Measurements from ENCODE around the gene SPEF2. TPM values are rescaled to one million over a fixed set of nuclear protein-coding genes. Genes with fewer than 3 reads are reported as not detected.

The SPEF2 gene
- total RNA-seq, 1 experiment from 2014 or later, result 10.6 TPM

DNA sequence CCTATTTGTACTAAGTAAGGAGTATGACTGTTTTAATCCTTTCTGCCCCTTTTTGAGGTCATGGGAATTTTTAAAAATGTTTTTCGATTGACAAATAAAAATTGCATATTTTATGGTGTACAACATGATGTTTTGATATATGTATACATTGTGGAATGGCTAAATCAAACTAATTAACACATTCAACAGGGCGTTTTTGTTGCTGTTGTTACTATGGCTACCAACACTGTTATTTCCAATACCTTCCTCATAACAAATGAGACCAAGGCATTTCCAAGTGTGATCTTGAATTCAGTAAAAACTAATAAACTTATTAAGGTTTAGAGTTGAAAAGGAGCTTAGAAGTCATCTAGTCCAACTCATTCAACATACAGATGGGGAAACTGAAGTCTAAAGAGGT is 30.2 kb upstream of the SPEF2 start:
- no peaks in the 10 kb centered on the region for H3K79me2 ChIP-seq (ENCODE audit: low read depth)
- no peaks in the 10 kb centered on the region; the same call in 1 of the 2 replicates for H4K20me1 ChIP-seq (ENCODE audit: insufficient read depth)
- DNase-seq, result no peak
- POLR2A ChIA-PET (ENCODE audit: unreplicated experiment), result no interaction called here
- CTCF ChIA-PET, result no interaction called here
- intact Hi-C loops (cut with micrococcal nuclease; ENCODE audit: unreplicated experiment), result no loop called here
- no peaks in the 10 kb centered on the region for H3K9me2 ChIP-seq (ENCODE audit: insufficient read depth)
- H3K9me3 ChIP-seq (ENCODE audit: insufficient read depth, low read depth), result no peaks in the 10 kb centered on the region
- BruUV-seq (replicated peaks), result no TSS peak
- no peaks in the 10 kb centered on the region for H3F3A ChIP-seq (ENCODE audit: insufficient read depth, low read depth)
- TF ChIP-seq, protein P1, sequence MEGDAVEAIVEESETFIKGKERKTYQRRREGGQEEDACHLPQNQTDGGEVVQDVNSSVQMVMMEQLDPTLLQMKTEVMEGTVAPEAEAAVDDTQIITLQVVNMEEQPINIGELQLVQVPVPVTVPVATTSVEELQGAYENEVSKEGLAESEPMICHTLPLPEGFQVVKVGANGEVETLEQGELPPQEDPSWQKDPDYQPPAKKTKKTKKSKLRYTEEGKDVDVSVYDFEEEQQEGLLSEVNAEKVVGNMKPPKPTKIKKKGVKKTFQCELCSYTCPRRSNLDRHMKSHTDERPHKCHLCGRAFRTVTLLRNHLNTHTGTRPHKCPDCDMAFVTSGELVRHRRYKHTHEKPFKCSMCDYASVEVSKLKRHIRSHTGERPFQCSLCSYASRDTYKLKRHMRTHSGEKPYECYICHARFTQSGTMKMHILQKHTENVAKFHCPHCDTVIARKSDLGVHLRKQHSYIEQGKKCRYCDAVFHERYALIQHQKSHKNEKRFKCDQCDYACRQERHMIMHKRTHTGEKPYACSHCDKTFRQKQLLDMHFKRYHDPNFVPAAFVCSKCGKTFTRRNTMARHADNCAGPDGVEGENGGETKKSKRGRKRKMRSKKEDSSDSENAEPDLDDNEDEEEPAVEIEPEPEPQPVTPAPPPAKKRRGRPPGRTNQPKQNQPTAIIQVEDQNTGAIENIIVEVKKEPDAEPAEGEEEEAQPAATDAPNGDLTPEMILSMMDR (conservative IDR thresholded peaks at IDR 0.05), result no peak
- TF ChIP-seq EZH2 (IDR thresholded peaks at IDR 0.05; ENCODE audit: low read depth), result no peak
- H3K4me3 ChIP-seq, result no peak overlapping the region
- peaks cover 5% of the 10 kb centered on the region; the same call in 1 of the 2 replicates for H3K27me3 ChIP-seq (ENCODE audit: insufficient read depth, low read depth)
- no peaks in the 10 kb centered on the region for H3K36me3 ChIP-seq (ENCODE audit: low read depth)
- no peak overlapping the region for H3K27ac ChIP-seq
- H3K4me1 ChIP-seq (replicated peaks; ENCODE audit: insufficient read depth), result no peaks in the 10 kb centered on the region
- H2AFZ ChIP-seq, result no peak overlapping the region
- no peak overlapping the region for H3K4me2 ChIP-seq

DNA sequence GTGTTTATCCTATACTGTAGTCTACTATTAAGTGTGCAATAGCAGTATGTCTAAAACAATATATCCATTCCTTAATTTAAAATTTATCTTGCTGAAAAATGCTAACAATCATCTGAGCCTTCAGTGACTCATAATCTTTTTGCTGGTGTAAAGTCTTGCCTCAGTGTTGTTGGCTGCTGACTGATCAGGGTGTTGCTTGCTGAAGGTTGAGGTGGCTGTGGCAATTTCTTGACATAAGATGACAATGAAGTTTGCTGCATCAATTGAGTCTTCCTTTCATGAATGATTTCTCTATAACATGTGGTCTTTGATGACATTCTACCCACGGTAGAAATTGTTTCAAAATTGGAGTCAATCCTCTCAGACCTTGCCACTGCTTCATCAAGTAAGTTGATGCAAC is 24.3 kb upstream of the SPEF2 start:
- Histone ChIP-seq H3K27ac (no peak overlapping the region), H3K4me1 (replicated peaks; ENCODE audit: insufficient read depth) (no peaks in the 10 kb centered on the region), H3K4me3 (no peak overlapping the region), H3K9me3 (ENCODE audit: insufficient read depth, low read depth) (no peaks in the 10 kb centered on the region), H3K4me2 (no peak overlapping the region), H3F3A (ENCODE audit: insufficient read depth, low read depth) (no peaks in the 10 kb centered on the region), H3K9me2 (ENCODE audit: insufficient read depth) (0 out of 2 replicates have a peak, but pooled peaks cover 4% of the 10 kb centered on the region), H3K36me3 (ENCODE audit: low read depth) (no peaks in the 10 kb centered on the region), H3K27me3 (ENCODE audit: insufficient read depth, low read depth) (peaks cover 5% of the 10 kb centered on the region; the same call in 1 of the 2 replicates), H3K79me2 (ENCODE audit: low read depth) (no peaks in the 10 kb centered on the region), H2AFZ (no peak overlapping the region), H4K20me1 (ENCODE audit: insufficient read depth) (no peaks in the 10 kb centered on the region)
- BruUV-seq (replicated peaks), result no TSS peak
- TF ChIP-seq, protein P1 (conservative IDR thresholded peaks at IDR 0.05), result no peak
- no peak for TF ChIP-seq EZH2 (IDR thresholded peaks at IDR 0.05; ENCODE audit: low read depth)
- DNase-seq, result no peak
- ChIA-PET CTCF (no interaction called here), POLR2A (ENCODE audit: unreplicated experiment) (no interaction called here)
- intact Hi-C loops (cut with micrococcal nuclease; ENCODE audit: unreplicated experiment), result no loop called here

DNA sequence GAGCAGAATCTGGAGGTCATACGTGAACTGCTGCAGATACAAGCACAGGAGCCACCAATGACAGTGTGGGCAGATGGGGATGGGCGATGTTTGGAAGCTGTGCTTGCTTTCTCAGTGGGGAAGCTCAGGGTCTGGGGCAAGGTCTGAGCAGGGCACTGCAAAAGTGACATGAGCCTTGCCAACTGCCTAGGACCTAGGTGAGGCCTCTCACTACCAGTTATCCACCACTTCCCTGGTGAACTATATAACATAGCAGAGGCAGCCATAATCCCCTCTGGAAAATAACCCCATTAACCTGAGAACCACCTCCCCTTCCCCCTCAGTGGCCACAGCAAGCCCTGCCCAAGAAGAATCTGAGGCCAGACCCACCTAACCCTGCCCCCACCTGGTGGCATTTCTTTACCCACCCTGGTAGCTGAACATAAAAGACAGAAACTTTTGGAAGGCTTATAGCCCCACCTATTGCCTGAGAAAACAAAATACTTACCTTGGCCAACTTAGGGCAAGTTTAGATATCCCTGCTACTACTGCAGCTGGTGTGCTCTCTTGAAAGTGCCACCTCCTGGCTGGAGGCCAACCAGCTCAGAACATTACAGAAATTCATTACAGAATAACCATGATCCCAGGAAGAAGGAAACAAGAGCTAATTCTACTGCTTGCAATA is 18.8 kb upstream of the SPEF2 start:
- Histone ChIP-seq H3K4me1 (replicated peaks; ENCODE audit: insufficient read depth) (no peaks in the 10 kb centered on the region), H3K27ac (no peak overlapping the region), H3K36me3 (ENCODE audit: low read depth) (no peaks in the 10 kb centered on the region), H3K4me3 (no peak overlapping the region), H3K27me3 (ENCODE audit: insufficient read depth, low read depth) (no peaks in the 10 kb centered on the region), H4K20me1 (ENCODE audit: insufficient read depth) (no peaks in the 10 kb centered on the region), H3K79me2 (ENCODE audit: low read depth) (no peaks in the 10 kb centered on the region), H3K4me2 (no peak overlapping the region), H3F3A (ENCODE audit: insufficient read depth, low read depth) (no peaks in the 10 kb centered on the region), H2AFZ (no peak overlapping the region), H3K9me3 (ENCODE audit: insufficient read depth, low read depth) (no peaks in the 10 kb centered on the region), H3K9me2 (ENCODE audit: insufficient read depth) (0 out of 2 replicates have a peak, but pooled peaks cover 4% of the 10 kb centered on the region)
- DNase-seq, result no peak
- TF ChIP-seq, protein P1 (conservative IDR thresholded peaks at IDR 0.05), result no peak
- no peak for TF ChIP-seq EZH2 (IDR thresholded peaks at IDR 0.05; ENCODE audit: low read depth)
- ChIA-PET CTCF (no interaction called here), POLR2A (ENCODE audit: unreplicated experiment) (no interaction called here)
- intact Hi-C loops (cut with micrococcal nuclease; ENCODE audit: unreplicated experiment), result no loop called here
- BruUV-seq (replicated peaks), result no TSS peak
